NK-92 (cell line): ENCODE data around the gene RNF20.
"Not testable (repeated sequence)": the region's sequence is repeated elsewhere in the genome, so short reads cannot be mapped to it uniquely, and the experiment has no call there.

Experiments used
- DNase-seq: peaks from one replicate; lab custom pipeline; 2025; ENCODE audit not compliant: unreplicated experiment; lab: John Stamatoyannopoulos, UW

Gene RNF20

GRCh38 chr9:101587332-101588043, 53.8 kb downstream of the RNF20 start:
- DNase-seq: no peak

- DNase-seq: not testable (repeated sequence)
These were observed 56.4 kb downstream of the RNF20 start for GRCh38 chr9:101590074-101590473.

- no peak for DNase-seq
These were observed 57.2 kb downstream of the RNF20 start for GRCh38 chr9:101590901-101591300.

GRCh38 chr9:101591787-101592446, 58.3 kb downstream of the RNF20 start:
- DNase-seq: no peak

- DNase-seq: no peak
These were observed 59.1 kb downstream of the RNF20 start for GRCh38 chr9:101592788-101593187.

- DNase-seq: no peak
These were observed 59.7 kb downstream of the RNF20 start for GRCh38 chr9:101593345-101593744.

GRCh38 chr9:101594796-101595195, 61.1 kb downstream of the RNF20 start, which contains the start of gene PPP3R2:
PPP3R2 (minus strand) TSS chr9:101594969; CDS start chr9:101594921, 48 bp downstream.
- DNase-seq: no peak

- no peak for DNase-seq
These were observed 68.5 kb downstream of the RNF20 start for GRCh38 chr9:101601904-101602765.

GRCh38 chr9:101604296-101604695, 70.6 kb downstream of the RNF20 start:
- no peak for DNase-seq

- no peak for DNase-seq
These were observed 71.9 kb downstream of the RNF20 start for GRCh38 chr9:101605547-101605946.
